Measurements from ENCODE around the gene WSB1.

The WSB1 gene

GRCh38 chr17:27357236-27357635, 63.3 kb downstream of the WSB1 start:
- no peak for DNase-seq (ENCODE audit: low read depth)

- no peak for DNase-seq (ENCODE audit: low read depth)
These were observed 66.6 kb downstream of the WSB1 start for GRCh38 chr17:27360507-27360906.

GRCh38 chr17:27361695-27362094, 67.8 kb downstream of the WSB1 start:
- DNase-seq (ENCODE audit: low read depth): no peak

- DNase-seq (ENCODE audit: low read depth): no peak
These were observed 68.6 kb downstream of the WSB1 start for GRCh38 chr17:27362503-27362902.

GRCh38 chr17:27362909-27363308, 69.0 kb downstream of the WSB1 start:
- DNase-seq (ENCODE audit: low read depth): no peak

- no peak for DNase-seq (ENCODE audit: low read depth)
These were observed 69.4 kb downstream of the WSB1 start for GRCh38 chr17:27363326-27363725.
